ENCODE measurements around the gene COX4I1.

Gene COX4I1

DNA sequence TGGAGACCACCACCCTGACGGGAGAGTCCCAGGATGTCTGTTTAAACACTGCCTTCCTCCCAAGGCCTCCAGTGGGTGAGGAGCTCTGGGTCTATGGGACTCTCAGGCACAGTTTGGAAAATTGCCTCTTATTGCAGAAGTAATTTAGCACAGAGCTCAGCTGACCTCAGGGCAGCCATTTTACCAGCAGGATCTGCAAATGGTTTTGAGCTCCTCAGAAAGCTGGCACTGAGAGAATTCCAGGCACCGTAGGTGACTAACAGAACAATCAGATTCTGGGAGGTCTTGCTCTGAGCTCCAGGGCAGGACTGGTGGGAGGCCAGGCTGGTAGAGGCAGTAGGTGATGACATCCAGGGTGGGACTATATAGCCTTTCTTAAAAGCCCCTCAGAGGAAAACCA, 31.3 kb upstream of the COX4I1 start:
- DNase-seq, result no peak

- DNase-seq, result no peak
Measured at GRCh38 chr16:85770741-85771140, 28.8 kb upstream of the COX4I1 start.

DNA sequence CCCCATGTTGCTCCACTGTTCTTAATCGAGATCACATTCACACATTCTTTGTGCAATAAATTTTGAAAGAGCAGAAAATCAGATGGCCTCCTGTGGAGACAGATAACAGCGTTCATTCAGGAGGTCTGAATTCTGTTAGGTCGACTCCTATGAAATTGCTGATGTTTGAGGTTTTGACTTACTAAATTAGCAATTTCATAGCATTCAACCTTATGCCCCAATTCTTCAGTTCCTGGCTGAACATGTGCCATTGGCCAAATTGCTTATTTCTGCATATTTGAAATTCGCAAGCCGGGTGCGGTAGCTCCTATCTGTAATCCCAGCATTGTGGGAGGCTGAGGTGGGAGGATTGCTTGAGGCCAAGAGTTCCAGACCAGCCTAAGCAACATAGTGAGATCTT, 26.5 kb upstream of the COX4I1 start:
- no peak for DNase-seq

GRCh38 chr16:85774136-85774535, 25.4 kb upstream of the COX4I1 start:
- no peak for DNase-seq

DNA sequence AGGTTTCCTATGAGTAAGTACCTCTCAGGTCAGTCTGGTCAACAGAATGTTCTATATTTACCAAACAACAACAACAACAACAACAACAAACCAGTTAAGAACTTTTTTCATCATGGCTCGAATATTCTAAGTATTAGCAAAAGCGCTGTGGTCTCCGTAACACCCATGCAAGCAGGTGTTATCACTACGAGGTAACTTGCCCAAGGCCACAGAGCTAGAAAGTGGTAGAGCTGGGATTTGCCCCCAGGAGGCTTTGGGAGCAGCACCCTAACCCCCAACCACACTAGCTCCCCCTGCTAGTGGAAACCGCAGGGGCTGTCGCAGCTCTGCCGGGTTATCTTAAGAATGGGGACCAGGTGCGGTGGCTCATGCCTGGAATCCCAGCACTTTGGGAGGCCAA, 24.7 kb upstream of the COX4I1 start:
- no peak for DNase-seq

GRCh38 chr16:85777583-85778310, 21.7 kb upstream of the COX4I1 start:
- DNase-seq, result no peak

DNA sequence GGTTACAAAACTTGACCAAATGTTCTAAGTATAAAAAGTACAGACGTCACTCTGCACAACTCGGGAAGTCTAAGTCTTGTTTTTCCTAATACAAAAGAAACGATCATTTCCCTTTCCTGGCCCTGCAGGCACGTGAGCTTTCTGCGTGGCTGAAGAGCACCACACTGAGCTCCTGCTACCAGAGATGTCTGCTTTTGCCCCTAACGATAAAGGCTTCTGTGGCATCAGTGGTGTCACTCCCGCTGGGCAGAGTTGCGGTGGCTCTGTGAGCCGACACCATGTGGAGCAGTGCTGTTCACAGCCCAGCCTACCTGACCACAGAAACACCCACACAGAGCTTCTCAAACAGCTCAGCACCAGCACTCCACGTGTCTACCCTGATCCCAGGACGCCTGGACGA, 20.6 kb upstream of the COX4I1 start:
- DNase-seq, result no peak

GRCh38 chr16:85780281-85780680, 19.2 kb upstream of the COX4I1 start:
- no peak for DNase-seq

DNA sequence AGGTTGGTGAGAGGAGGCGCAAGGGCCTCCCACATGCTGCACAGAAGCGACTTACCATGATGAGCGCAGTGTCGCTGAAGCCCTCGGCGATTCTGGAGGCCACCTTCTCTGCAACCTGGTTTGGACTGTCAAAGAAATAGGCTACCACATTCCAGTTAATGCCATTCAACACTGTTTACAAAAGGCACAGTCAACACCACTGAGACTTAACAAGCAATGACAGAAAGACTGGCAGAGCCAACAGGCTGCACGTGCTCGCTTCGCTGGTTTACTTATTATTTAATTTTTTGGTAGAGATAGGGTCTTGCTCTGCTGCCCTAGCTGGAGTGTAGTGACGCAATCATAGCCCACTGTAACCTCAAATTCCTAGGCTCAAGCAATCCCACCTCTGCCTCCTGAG, 18.3 kb upstream of the COX4I1 start:
- no peak for DNase-seq

DNA sequence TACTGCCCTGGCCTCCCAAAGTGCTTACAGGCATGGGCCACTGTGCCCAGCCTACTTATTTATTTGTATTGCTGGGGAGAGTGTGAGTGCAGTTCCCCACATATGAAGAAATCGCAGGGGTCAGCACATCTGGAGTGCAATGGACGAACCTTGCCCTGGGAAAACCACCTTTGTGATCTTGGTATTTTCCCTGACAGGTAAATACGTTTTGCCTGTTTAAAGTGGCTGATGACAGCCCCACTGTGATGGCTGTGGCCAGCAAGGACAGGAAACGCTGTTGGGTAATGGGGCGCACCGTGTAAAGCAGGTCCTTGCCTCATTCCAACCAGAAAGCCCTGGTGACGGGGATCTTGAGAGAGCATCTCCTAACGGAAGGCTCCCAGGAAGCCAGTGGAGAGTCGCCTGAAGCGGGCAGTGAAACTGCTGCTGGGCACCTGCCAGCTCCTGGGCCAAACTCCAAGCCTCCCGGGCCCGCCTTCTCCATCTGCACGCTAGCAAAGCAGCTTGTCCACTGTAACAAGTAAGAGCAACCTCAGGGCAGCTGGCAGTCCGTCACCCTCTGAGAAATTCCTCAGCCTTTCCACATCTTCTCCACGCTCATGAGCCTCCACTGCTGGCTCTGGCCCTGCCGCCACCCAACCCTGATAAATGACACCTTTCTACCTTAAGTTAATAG, 17.7 kb upstream of the COX4I1 start:
- DNase-seq, result no peak

- no peak for DNase-seq
Measured at GRCh38 chr16:85782451-85782850, 17.0 kb upstream of the COX4I1 start.

DNA sequence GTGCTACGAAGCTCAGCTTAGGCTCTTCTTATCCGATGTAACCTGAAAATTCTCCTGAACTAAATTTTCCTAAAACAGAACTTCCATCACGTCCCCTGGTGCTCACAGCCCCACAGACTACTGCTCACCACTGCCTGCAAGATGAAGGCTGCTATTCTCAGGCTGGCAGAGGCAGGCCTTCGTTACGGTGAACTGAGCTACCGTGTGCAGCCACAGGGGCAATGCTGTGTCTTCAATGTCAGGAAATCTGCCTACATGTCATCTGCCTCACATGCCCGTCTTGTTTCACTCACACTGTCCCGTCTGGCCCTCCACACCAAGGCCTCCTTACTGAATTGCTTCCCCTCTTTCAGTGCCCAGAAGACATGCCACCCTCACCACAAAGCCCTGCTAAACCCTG, 16.1 kb upstream of the COX4I1 start:
- no peak for DNase-seq

DNA sequence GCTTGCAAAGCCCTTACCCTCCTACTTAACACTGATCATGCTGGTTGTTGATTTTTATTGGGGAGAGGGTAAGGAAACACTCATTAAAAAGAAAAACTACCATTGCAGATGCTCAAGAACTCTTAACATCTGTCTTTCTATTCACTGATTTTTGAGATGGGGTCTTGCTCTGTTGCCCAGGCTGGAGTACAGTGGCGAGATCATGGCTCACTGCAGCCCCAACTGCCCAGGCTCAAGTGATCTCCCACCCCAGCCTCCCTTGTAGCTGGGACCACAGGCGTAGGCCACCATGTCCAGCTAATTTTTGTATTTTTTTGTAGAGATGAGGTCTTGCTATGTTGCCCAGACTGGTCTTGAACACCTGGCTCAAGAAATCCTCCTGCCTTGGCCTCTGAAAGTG, 14.7 kb upstream of the COX4I1 start:
- no peak for DNase-seq

DNA sequence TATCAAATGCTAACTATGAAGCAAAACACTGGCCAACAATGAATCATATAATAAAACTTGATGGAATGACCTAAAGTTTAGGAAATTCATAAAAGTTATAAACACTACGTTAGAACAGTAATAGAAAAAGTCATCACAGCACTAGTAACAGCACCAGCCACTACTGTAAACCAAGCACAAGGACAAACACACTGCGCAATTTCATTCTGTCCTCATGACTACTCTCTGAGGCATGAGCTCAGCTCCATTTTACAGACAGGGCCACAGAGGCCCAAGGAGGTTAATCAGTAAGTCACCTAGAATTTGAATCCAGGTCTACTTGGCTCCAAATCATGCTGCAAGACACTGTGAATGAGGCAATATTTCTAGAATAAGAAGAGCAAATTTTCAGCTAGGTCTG, 13.6 kb upstream of the COX4I1 start:
- DNase-seq, result no peak

- DNase-seq, result no peak
Measured at GRCh38 chr16:85788819-85789218, 10.7 kb upstream of the COX4I1 start.

GRCh38 chr16:85789773-85790172, 9.7 kb upstream of the COX4I1 start:
- DNase-seq, result no peak

GRCh38 chr16:85793662-85794298, 5.7 kb upstream of the COX4I1 start:
- no peak for DNase-seq

DNA sequence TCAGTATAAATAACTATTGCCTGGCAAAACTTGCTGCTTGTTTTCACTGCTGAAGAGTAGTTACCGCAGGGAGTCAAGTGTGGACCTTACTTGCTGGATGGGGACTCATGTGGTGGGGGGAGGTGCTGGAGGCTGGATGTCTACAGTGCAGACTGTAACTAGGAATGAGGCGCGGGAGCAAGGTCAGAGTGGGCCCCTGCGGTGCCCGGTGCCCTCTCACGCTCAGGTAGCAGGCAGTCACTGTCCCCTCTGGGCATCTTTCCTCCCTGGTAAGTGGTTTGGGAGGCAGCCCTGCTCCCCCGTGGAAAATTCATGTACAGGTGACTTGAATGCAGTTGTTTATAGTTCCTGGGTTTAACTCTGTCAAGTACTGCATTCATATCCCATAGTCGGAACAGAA, 4.8 kb upstream of the COX4I1 start:
- no peak for DNase-seq

- DNase-seq, result no peak
Measured at GRCh38 chr16:85796152-85796551, 3.3 kb upstream of the COX4I1 start.

DNA sequence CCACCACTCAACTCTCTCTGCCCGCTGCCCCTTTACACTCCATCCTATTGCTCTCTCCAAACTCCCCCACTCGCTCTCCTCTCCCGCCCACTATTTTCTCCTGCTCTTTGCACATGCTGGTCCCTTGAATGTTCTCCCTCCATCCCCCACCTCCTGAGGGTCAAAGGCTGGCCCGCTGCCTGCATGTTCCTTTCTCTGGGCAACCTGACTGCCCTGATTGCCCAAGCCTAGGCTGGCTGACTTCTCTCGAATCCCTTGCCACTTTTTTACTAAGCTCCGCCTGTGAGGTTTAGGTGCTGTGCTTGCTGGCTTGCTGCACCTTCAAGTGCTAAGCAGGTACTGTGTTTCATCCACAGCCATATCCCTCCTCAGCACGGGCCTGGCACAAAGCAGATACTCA, 2.9 kb upstream of the COX4I1 start:
- no peak for DNase-seq

DNA sequence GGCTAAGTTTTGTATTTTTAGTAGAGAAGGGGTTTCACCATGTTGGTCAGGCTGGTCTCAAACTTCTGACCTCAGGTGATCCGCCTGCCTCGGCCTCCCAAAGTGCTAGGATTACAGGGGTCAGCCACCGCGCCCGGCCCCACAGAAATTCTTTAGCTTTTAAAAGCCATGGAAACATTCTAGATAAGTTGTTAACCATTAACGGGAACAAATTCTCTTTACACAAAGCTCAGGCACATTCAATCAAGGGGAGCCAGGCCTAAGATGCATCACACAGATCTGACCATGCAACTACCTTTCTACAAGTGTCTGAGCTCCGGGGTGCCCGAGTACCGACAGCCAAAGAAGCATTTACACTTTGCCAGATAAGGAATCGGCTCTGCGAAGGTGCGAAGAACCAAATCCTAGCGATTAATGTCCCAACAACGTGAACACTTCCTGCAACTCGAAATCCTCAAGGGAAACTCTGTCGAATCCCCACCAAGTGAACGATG, 1.2 kb upstream of the COX4I1 start:
- no peak for DNase-seq

DNA sequence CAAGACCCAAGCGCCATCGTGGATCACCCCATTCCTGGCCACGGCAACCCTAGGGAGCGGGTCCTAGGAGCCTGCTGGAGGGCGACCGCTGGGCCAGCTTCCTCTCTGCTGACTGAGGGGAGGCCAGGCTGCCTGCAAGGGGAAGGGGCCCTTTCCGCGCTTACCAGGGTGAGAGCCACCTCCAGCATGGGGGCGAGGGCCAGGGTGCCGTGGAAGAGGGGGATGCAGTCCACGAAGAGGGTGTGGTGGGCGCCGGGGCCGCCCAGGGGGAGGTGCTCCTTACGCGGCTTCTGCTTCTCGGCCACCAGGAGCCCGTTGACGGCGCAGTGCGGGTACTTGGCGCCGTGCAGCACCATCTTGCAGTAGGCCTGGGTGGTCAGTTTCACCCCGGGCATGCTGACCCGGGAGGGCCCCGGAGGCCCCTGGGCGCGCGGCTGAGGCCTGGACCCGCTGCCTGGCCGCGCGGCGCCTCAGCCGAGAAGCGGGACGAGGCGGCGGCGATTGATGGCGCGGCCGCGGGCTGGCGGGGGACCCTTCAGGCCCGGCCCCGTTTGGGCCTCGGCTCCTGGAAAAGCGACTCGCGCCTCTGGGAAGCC, 496 bp upstream of the COX4I1 start:
- DNase-seq, result no peak

- no peak for DNase-seq
Measured at GRCh38 chr16:85800321-85800669, 800 bp downstream of the COX4I1 start.

DNA sequence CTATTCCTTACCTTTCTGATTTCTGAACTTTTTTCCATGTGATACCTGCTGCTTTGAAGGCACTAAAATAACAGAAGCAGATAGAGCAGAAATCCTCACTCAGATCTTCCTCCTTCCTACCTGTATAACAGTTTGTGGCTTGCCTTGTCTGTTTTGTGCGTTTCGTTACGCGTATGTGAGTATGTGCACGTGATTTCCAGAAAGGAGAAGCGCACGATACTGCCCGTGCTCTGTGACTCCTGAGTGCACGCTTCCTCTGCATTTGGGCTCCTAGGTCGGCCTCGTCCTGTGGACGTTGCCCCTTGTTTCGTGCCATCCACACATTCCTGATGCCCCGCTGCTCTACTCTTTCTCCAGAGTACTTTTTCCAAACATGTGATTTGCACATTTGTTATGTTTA, 4.1 kb downstream of the COX4I1 start:
- DNase-seq, result no peak

All from CD4-positive, alpha-beta T cell treated with Interferon gamma for 1 hour (primary cell).